Measurements from ENCODE around the gene PROSER2.

Gene PROSER2

GRCh38 chr10:11878776-11879175 is 55.6 kb downstream of the PROSER2 start:
- H3K27me3 Mint-ChIP-seq = no peaks in the 10 kb centered on the region
- H3K9me3 Mint-ChIP-seq = no peaks in the 10 kb centered on the region
- H3K4me3 Mint-ChIP-seq = no peak overlapping the region
- ATAC-seq (replicated peaks; ENCODE audit: extremely low read depth, poor library complexity, severe bottlenecking) = no peak
- H3K4me1 Mint-ChIP-seq = peaks cover 20% of the 10 kb centered on the region
- DNase-seq (ENCODE audit: low spot score in 2 of 2) = no peak
- no peak overlapping the region for H3K27ac Mint-ChIP-seq (ENCODE audit: low read depth)
- H3K36me3 Mint-ChIP-seq (ENCODE audit: insufficient read depth) = no peaks in the 10 kb centered on the region

GRCh38 chr10:11879387-11880094 is 56.4 kb downstream of the PROSER2 start:
- peak overlapping the region; percentile 29 for H3K27ac Mint-ChIP-seq (ENCODE audit: low read depth)
- H3K9me3 Mint-ChIP-seq = no peaks in the 10 kb centered on the region
- H3K36me3 Mint-ChIP-seq (ENCODE audit: insufficient read depth) = no peaks in the 10 kb centered on the region
- H3K27me3 Mint-ChIP-seq = no peaks in the 10 kb centered on the region
- peaks cover 17% of the 10 kb centered on the region for H3K4me1 Mint-ChIP-seq
- no peak overlapping the region for H3K4me3 Mint-ChIP-seq
- DNase-seq (ENCODE audit: low spot score in 2 of 2) (no peak), ATAC-seq (replicated peaks; ENCODE audit: extremely low read depth, poor library complexity, severe bottlenecking) (no peak)

GRCh38 chr10:11880151-11881029 is 57.2 kb downstream of the PROSER2 start:
- no peak for ATAC-seq (replicated peaks; ENCODE audit: extremely low read depth, poor library complexity, severe bottlenecking)
- no peaks in the 10 kb centered on the region for H3K27me3 Mint-ChIP-seq

GRCh38 chr10:11881030-11881476 is 57.9 kb downstream of the PROSER2 start:
- Mint-ChIP-seq H3K4me3 (no peak overlapping the region), H3K4me1 (peaks cover 13% of the 10 kb centered on the region), H3K27me3 (no peaks in the 10 kb centered on the region), H3K9me3 (no peaks in the 10 kb centered on the region), H3K27ac (ENCODE audit: low read depth) (no peak overlapping the region), H3K36me3 (ENCODE audit: insufficient read depth) (no peaks in the 10 kb centered on the region)
- ATAC-seq (replicated peaks; ENCODE audit: extremely low read depth, poor library complexity, severe bottlenecking) = no peak
- no peak for DNase-seq (ENCODE audit: low spot score in 2 of 2)

More at GRCh38 chr10:11880151-11881029, 57.2 kb downstream of the PROSER2 start:
- Mint-ChIP-seq H3K4me3 (no peak overlapping the region), H3K9me3 (no peaks in the 10 kb centered on the region), H3K4me1 (peaks cover 13% of the 10 kb centered on the region), H3K27ac (ENCODE audit: low read depth) (peak overlapping the region; percentile 29), H3K36me3 (ENCODE audit: insufficient read depth) (no peaks in the 10 kb centered on the region)
- no peak for DNase-seq (ENCODE audit: low spot score in 2 of 2)

GRCh38 chr10:11881477-11882417 is 58.6 kb downstream of the PROSER2 start:
- H3K4me3 Mint-ChIP-seq = no peak overlapping the region
- H3K36me3 Mint-ChIP-seq (ENCODE audit: insufficient read depth) = no peaks in the 10 kb centered on the region
- DNase-seq (ENCODE audit: low spot score in 2 of 2) (no peak), ATAC-seq (replicated peaks; ENCODE audit: extremely low read depth, poor library complexity, severe bottlenecking) (no peak)
- no peaks in the 10 kb centered on the region for H3K9me3 Mint-ChIP-seq
- H3K27ac Mint-ChIP-seq (ENCODE audit: low read depth) = no peak overlapping the region
- peaks cover 13% of the 10 kb centered on the region for H3K4me1 Mint-ChIP-seq
- no peaks in the 10 kb centered on the region for H3K27me3 Mint-ChIP-seq

GRCh38 chr10:11882646-11883375 is 59.7 kb downstream of the PROSER2 start:
- ATAC-seq (replicated peaks; ENCODE audit: extremely low read depth, poor library complexity, severe bottlenecking) (peak; percentile 54), DNase-seq (ENCODE audit: low spot score in 2 of 2) (no peak)
- no peaks in the 10 kb centered on the region for H3K27me3 Mint-ChIP-seq
- peaks cover 13% of the 10 kb centered on the region for H3K4me1 Mint-ChIP-seq
- no peaks in the 10 kb centered on the region for H3K9me3 Mint-ChIP-seq
- no peak overlapping the region for H3K4me3 Mint-ChIP-seq
- H3K27ac Mint-ChIP-seq (ENCODE audit: low read depth) = peak overlapping the region; percentile 35
- H3K36me3 Mint-ChIP-seq (ENCODE audit: insufficient read depth) = no peaks in the 10 kb centered on the region

GRCh38 chr10:11884706-11885423 is 61.7 kb downstream of the PROSER2 start:
- ATAC-seq (replicated peaks; ENCODE audit: extremely low read depth, poor library complexity, severe bottlenecking) (no peak), DNase-seq (ENCODE audit: low spot score in 2 of 2) (no peak)
- Mint-ChIP-seq H3K9me3 (no peaks in the 10 kb centered on the region), H3K4me1 (peaks cover 13% of the 10 kb centered on the region), H3K36me3 (ENCODE audit: insufficient read depth) (no peaks in the 10 kb centered on the region), H3K27me3 (no peaks in the 10 kb centered on the region), H3K4me3 (no peak overlapping the region), H3K27ac (ENCODE audit: low read depth) (no peak overlapping the region)

- Mint-ChIP-seq H3K27ac (ENCODE audit: low read depth) (no peak overlapping the region), H3K36me3 (ENCODE audit: insufficient read depth) (no peaks in the 10 kb centered on the region), H3K4me1 (peaks cover 13% of the 10 kb centered on the region), H3K27me3 (no peaks in the 10 kb centered on the region), H3K9me3 (no peaks in the 10 kb centered on the region), H3K4me3 (no peak overlapping the region)
- no peak for ATAC-seq (replicated peaks; ENCODE audit: extremely low read depth, poor library complexity, severe bottlenecking)
- no peak for DNase-seq (ENCODE audit: low spot score in 2 of 2)
Measured at GRCh38 chr10:11885437-11886137, 62.4 kb downstream of the PROSER2 start.

- Mint-ChIP-seq H3K4me3 (no peak overlapping the region), H3K4me1 (peaks cover 13% of the 10 kb centered on the region), H3K9me3 (no peaks in the 10 kb centered on the region), H3K27me3 (no peaks in the 10 kb centered on the region), H3K27ac (ENCODE audit: low read depth) (no peak overlapping the region), H3K36me3 (ENCODE audit: insufficient read depth) (no peaks in the 10 kb centered on the region)
- ATAC-seq (replicated peaks; ENCODE audit: extremely low read depth, poor library complexity, severe bottlenecking) (no peak), DNase-seq (ENCODE audit: low spot score in 2 of 2) (no peak)
Measured at GRCh38 chr10:11886138-11886474, 63.0 kb downstream of the PROSER2 start.

- no peak overlapping the region for H3K27ac Mint-ChIP-seq (ENCODE audit: low read depth)
- ATAC-seq (replicated peaks; ENCODE audit: extremely low read depth, poor library complexity, severe bottlenecking) (no peak), DNase-seq (ENCODE audit: low spot score in 2 of 2) (no peak)
- H3K4me1 Mint-ChIP-seq = peaks cover 11% of the 10 kb centered on the region
- H3K36me3 Mint-ChIP-seq (ENCODE audit: insufficient read depth) = no peaks in the 10 kb centered on the region
- no peak overlapping the region for H3K4me3 Mint-ChIP-seq
- no peaks in the 10 kb centered on the region for H3K9me3 Mint-ChIP-seq
- no peaks in the 10 kb centered on the region for H3K27me3 Mint-ChIP-seq
Measured at GRCh38 chr10:11886851-11887250, 63.7 kb downstream of the PROSER2 start.

Measured in central memory CD8-positive, alpha-beta T cell (primary cell).